AG09319 (cell line): ENCODE results near the gene ADAD1.

Source experiments
- DNase-seq: peaks from one replicate; pipeline ENCODE4 v3.0.0-alpha.2; 2010; ENCODE audit warnings: low read depth; ENCODE audit errors: extremely low read depth
- TF ChIP-seq, protein P1 (sequence below): IDR thresholded peaks from 2 replicates; pipeline ENCODE4 v1.5.1; 2011; ENCODE audit warnings: low read depth, mild to moderate bottlenecking, inconsistent platforms, low read length, moderate library complexity

Gene ADAD1

DNA sequence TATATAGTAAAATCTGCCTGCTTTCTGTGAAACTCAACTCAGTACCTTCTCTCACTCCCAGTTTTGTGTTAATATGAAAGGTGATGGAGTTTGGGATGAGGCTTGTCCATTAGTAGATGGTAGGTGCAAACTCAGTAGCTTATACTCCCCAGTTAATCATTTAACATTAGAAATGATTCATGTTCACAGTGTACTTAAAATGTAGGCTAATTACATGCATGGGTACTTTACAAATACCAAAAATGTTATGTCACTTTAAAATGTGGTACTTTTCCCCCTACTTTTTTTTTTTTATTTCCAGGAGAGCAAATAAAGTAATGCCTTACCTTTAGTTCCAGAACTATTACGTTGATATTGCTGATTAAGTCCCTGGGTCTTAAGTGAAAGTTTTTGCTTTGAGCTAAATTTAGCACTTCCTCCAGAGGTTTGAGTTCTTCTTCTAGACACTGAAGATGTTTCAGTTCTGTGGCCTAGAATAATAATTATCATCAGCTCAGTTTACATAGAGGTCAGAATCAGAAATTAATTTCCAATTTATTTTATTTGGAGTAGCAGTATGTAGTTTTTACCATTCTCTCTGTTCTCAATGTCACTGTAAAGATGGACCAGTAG is 74.7 kb downstream of the ADAD1 start:
- DNase-seq = no peak
- TF ChIP-seq, protein P1, sequence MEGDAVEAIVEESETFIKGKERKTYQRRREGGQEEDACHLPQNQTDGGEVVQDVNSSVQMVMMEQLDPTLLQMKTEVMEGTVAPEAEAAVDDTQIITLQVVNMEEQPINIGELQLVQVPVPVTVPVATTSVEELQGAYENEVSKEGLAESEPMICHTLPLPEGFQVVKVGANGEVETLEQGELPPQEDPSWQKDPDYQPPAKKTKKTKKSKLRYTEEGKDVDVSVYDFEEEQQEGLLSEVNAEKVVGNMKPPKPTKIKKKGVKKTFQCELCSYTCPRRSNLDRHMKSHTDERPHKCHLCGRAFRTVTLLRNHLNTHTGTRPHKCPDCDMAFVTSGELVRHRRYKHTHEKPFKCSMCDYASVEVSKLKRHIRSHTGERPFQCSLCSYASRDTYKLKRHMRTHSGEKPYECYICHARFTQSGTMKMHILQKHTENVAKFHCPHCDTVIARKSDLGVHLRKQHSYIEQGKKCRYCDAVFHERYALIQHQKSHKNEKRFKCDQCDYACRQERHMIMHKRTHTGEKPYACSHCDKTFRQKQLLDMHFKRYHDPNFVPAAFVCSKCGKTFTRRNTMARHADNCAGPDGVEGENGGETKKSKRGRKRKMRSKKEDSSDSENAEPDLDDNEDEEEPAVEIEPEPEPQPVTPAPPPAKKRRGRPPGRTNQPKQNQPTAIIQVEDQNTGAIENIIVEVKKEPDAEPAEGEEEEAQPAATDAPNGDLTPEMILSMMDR = no peak

DNA sequence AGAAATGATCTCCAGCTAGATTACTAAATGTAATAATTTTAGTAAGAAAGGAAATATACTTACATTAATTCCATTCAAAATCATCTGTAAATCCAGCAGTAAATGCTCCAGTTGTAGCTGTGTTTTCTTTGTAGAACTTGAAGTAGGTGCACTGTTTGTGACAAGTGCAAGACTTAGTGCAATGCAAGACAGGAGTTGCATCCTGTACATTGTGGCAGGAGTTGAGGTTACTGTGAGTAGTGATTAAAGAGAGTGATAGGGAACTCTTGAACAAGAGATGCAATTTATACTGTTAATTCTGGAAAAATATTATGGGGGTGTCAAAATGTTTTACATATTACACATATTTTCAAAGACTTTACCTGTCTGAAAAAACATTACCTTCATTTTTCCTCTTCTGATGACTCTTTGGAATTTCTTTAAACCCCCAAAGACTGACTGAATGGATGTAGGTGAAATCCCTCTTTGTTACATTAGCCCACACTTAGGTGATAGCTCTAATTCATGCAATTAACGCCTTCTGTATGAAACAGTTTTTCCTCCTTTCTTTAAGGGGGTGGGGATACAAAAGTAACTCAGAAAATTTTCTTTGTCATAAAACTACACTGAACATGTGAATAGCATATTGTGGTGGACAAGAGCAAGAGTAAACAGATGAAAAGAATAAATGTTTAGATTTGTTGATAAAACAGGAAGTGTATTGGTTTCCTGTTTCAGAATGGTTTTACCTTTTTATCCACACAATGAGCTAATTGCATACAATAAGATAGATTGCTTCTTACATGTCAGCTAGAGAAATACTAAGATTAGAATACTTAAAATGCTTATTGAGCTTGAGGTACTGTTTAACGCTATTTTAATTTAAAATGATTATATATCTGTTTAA is 77.7 kb downstream of the ADAD1 start, which contains the start of gene IL2:
IL2 (minus strand) TSS at position 495 of the 886 bp plus-strand sequence; CDS start at position 210, 285 bp downstream.
- TF ChIP-seq, protein P1 = no peak
- DNase-seq = no peak

DNA sequence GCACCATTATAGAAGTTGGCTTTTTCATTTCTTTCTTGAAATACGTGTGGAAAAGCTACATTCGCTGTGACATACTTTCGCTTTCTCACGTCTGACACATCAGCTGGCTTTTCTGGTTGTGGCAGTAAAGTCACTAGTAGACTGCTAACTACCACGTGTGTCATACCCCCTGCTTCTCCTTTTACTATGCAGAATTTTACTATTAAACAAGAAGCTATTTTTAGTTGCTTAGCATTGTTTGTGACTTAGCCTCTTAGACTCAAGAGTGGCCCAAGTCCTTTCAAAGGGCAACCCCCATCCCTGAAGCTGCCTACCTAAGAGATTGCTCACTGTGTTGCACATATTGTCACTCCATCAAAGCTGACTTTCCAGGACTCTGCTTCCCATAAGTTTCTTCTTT is 79.8 kb downstream of the ADAD1 start:
- DNase-seq = no peak

DNA sequence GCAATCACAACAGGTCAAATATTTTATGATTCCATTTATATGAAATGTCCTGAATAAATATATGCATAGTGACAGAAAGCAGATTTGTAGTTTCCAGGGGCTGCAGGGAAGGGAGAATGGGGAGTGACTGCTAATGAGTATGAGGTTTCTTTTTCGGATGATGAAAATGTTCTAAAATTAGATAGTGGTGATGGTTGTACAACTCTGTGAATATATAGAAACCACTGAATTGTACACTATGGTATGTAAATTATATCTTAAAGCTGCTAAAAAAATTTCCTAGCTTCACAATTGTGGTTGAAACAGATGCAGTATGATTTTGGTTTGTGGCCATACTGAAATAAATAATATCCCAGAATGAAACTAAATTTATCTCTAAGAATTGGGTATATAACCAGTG is 90.6 kb downstream of the ADAD1 start:
- TF ChIP-seq, protein P1 = no peak

More for the DNA sequence above, 79.8 kb downstream of the ADAD1 start:
- TF ChIP-seq, protein P1 = no peak

DNA sequence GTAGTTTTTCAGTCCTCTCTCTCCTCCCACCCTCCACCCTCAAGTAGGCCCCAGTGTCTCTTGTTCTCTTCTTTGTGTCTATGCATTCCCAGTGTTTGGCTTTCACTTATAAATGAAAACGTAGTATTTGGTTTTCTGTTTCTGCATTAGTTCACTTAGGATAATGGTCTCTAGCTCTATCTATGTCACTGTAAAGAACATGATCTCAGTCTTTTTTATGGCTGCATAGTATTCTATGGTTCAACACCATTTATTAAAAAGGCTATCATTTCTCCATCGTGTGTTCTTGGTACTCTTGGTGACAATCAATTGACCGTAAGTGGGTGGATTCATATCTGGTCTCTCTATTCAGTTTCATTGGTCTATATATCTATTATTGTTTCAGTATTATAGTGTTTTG is 96.4 kb downstream of the ADAD1 start:
- DNase-seq = no peak
- TF ChIP-seq, protein P1 = no peak

More for the DNA sequence above, 90.6 kb downstream of the ADAD1 start:
- DNase-seq = no peak

DNA sequence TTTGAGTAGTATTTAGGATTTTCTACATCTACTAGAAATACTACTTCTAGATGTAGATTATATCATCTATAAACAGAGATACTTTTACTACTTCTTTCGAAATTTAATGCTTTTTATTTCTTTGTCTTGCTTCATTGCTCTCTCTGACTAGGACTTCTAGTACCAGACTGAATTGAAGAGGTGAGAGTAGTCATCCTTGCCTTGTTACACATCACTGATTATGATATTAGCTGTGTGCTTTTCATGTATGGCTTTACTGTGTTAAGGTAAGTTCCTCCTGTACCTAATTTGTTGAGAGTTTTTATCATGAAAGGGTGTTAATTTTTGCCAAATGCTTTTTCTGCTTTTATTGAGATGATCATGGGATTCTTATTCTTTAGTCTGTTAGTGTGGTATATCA is 97.3 kb downstream of the ADAD1 start:
- TF ChIP-seq, protein P1 = no peak
- DNase-seq = no peak

DNA sequence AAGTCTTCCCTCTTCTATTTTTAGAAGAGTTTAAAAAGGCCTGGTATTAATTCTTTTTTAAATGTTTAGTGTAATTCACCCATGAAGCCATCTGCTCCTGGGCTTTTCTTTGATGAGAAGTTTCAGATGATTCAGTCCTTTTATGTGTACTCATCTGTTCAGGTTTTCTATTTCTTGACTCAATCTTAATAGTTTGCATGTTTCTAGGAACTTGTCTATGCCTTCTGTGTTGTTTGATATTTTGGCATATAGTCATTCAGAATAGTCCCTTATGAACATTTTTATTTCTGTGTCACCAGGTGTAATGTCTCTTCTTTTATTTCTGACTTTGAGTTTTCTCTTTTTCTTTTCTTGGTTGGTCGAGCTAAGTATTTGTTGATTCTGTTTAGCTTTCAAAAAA is 97.9 kb downstream of the ADAD1 start:
- TF ChIP-seq, protein P1 = no peak
- no peak for DNase-seq
